K562 (cell line): ENCODE results near the gene MBD6. TPM values are rescaled to one million over a fixed set of nuclear protein-coding genes. Genes with fewer than 3 reads are reported as not detected.

Experiments used
- ATAC-seq: fragments of 200-7000 bp; cut with Tn5 transposase; 3 replicates; pipeline ENCODE4 v1.9.1; 2020; ENCODE audit warnings: moderate library complexity
- BruUV-seq: library from RNA; stranded (reverse); fragments of 400-500 nt; replicated peaks from 2 replicates; lab custom pipeline; 2021; lab: Mats Ljungman, UMichigan
- CTCF ChIA-PET: fragments of 300-600 bp; formaldehyde crosslinking; extraction: SDS; loops from one replicate; lab custom pipeline; 2021; ENCODE audit warnings: low intra/inter-chr PET ratio; lab: Yijun Ruan, JAX
- POLR2A ChIA-PET: fragments of 300-600, 350-650 bp; sonication (Branson Sonifier 250); formaldehyde crosslinking; extraction: SDS; loops from one replicate; lab custom pipeline; 2021; ENCODE audit warnings: antibody characterized with exemption, inconsistent platforms; lab: Yijun Ruan, JAX
- DNase-seq, 4 experiments: peaks; one replicate each; pipeline versions ENCODE4 v3.0.0 to v3.0.0-alpha.2; 2011 to 2018; ENCODE audit warnings: low spot score in 3 of 4, mixed read lengths in 3 of 4; ENCODE audit errors: extremely low read depth in 1 of 4
- FAIRE-seq: peaks from 2 replicates; lab custom pipeline; 2011; peaks lifted over from hg19 to GRCh38; lab: Jason Lieb, UNC
- H2AFZ ChIP-seq: 2 replicates; pipeline ENCODE4 v1.6.0; 2011; ENCODE audit warnings: low read depth, low read length, control low read depth, inconsistent platforms
- H3K27ac ChIP-seq: fragments of 200-600 bp; 3 replicates; pipeline ENCODE4 v1.8.0; 2011; ENCODE audit warnings: low read depth, mild to moderate bottlenecking, control low read depth, inconsistent platforms, low read length, moderate library complexity, mixed read lengths; ENCODE audit errors: extremely low read depth
- H3K27me3 ChIP-seq, 2 experiments: fragments of 300-600 bp in 1 of 2; 2 replicates in 1 of 2; 3 replicates in 1 of 2; pipeline versions ENCODE4 v1.6.0 to v1.8.0; 2011; ENCODE audit warnings: inconsistent platforms in 2 of 2, low read length in 2 of 2, mild to moderate bottlenecking in 1 of 2, mixed read lengths in 1 of 2, moderate library complexity in 1 of 2; ENCODE audit not compliant: control insufficient read depth in 2 of 2, insufficient read depth in 2 of 2
- H3K36me3 ChIP-seq: fragments of 300-600 bp; 3 replicates; pipeline ENCODE4 v1.8.0; 2011; ENCODE audit warnings: mild to moderate bottlenecking, low read length, inconsistent platforms; ENCODE audit not compliant: control insufficient read depth, insufficient read depth
- H3K4me1 ChIP-seq, 2 experiments: fragments of 200-600 bp in 1 of 2; replicated peaks in 1 of 2; 2 replicates in 1 of 2; 3 replicates in 1 of 2; pipeline versions ENCODE4 v1.5.1 to v1.8.0; 2011; ENCODE audit warnings: inconsistent platforms in 2 of 2, low read length in 2 of 2, mild to moderate bottlenecking in 1 of 2, mixed read lengths in 1 of 2, moderate library complexity in 1 of 2; ENCODE audit not compliant: control insufficient read depth in 2 of 2, insufficient read depth in 2 of 2
- H3K4me2 ChIP-seq: 2 replicates; pipeline ENCODE4 v1.6.1; 2011; ENCODE audit warnings: low read length, control low read depth, inconsistent platforms, mixed read lengths; ENCODE audit not compliant: insufficient read depth
- H3K4me3 ChIP-seq: fragments of 200-600 bp; sonication (generic), shearing (Covaris generic); 2 replicates; pipeline ENCODE4 v1.5.1; 2016; ENCODE audit warnings: control low read depth, inconsistent platforms
- H3K79me2 ChIP-seq: fragments of 200-600 bp; 3 replicates; pipeline ENCODE4 v1.8.0; 2011; ENCODE audit warnings: low read length, inconsistent platforms; ENCODE audit not compliant: control insufficient read depth, insufficient read depth
- H3K9ac ChIP-seq, 2 experiments: 2 replicates each; pipeline versions ENCODE4 v1.6.0 to v1.6.1; 2011; ENCODE audit warnings: low read depth in 2 of 2, low read length in 2 of 2, control low read depth in 1 of 2, inconsistent platforms in 1 of 2, mild to moderate bottlenecking in 1 of 2, mixed read lengths in 1 of 2; ENCODE audit not compliant: insufficient read depth in 1 of 2
- H3K9me1 ChIP-seq: one replicate; pipeline ENCODE4 v1.6.0; 2011; ENCODE audit warnings: inconsistent platforms, mild to moderate bottlenecking, low read length, moderate library complexity; ENCODE audit not compliant: control insufficient read depth, insufficient read depth
- H3K9me3 ChIP-seq: replicated peaks from 2 replicates; pipeline ENCODE4 v1.5.1; 2011; ENCODE audit warnings: low read depth, low read length, inconsistent platforms; ENCODE audit not compliant: control insufficient read depth, insufficient read depth
- H4K20me1 ChIP-seq: replicated peaks from 2 replicates; pipeline ENCODE4 v1.6.1; 2011; ENCODE audit warnings: low read length, inconsistent platforms, mixed read lengths; ENCODE audit not compliant: control insufficient read depth, insufficient read depth
- ATF6 ChIP-seq: sonication (generic); formaldehyde crosslinking; IDR thresholded peaks from 2 replicates; pipeline ENCODE4 v1.4.0; 2020; ENCODE audit warnings: mild to moderate bottlenecking, missing genetic modification reagents
- PATZ1 ChIP-seq: fragments of 250-450 bp; sonication (Bioruptor Pico); IDR thresholded peaks from 2 replicates; pipeline ENCODE4 v1.5.0; 2020; ENCODE audit warnings: mild to moderate bottlenecking, borderline replicate concordance
- PHF8 ChIP-seq: fragments of 200-600 bp; sonication (generic); IDR thresholded peaks from 2 replicates; pipeline ENCODE4 v1.6.1; 2012; ENCODE audit warnings: mixed run types, mild to moderate bottlenecking, inconsistent platforms, low read length, moderate library complexity, borderline replicate concordance
- ZNF316 ChIP-seq: fragments of 450-650 bp; IDR thresholded peaks from 2 replicates; pipeline ENCODE4 v1.6.1; 2016
- ZNF592 ChIP-seq: fragments of 450-650 bp; IDR thresholded peaks from 2 replicates; pipeline ENCODE4 v1.6.1; 2017; ENCODE audit warnings: antibody characterized with exemption, mild to moderate bottlenecking
- WGBS: fragments of 100-300 bp; shearing (Covaris generic); methylation state at CpG from one replicate; pipeline ENCODE4 v1.1.6; 2016; ENCODE audit warnings: low coverage, mixed read lengths; ENCODE audit not compliant: insufficient coverage; ENCODE audit errors: missing lambda C conversion rate; 5-methylcytosine and 5-hydroxymethylcytosine counted together
- in situ Hi-C: fragments of 300-500 bp; cut with MboI; formaldehyde crosslinking; loops from 4 replicates; pipeline ENCODE4 v1.15.0; 2018; ENCODE audit warnings: inconsistent platforms, mixed read lengths
- intact Hi-C: fragments of 100-400 bp; cut with micrococcal nuclease; formaldehyde crosslinking; loops from 2 replicates; pipeline ENCODE4 v1.14.2; 2022
- polyA plus RNA-seq, 8 experiments: library from polyadenylated mRNA; depleted of rRNA in 4 of 8; stranded (reverse) in 5 of 8; unstranded in 3 of 8; fragments of >200 nt; fragmentation: Nextera tagmentation in 2 of 8; fragmentation: Illumina TruSeq in 1 of 8; extraction: Ambion mirVana in 2 of 8; extraction: Trizol in 1 of 8; gene quantifications; 2 replicates each; pipeline versions ENCODE4 v1.2.1 to v1.2.3, GENCODE V29; 2011 to 2014; ENCODE audit warnings: inconsistent platforms in 1 of 8, missing spikeins in 1 of 8
- total RNA-seq, 7 experiments: library from RNA; depleted of rRNA in 6 of 7; stranded (reverse); fragments of >200 nt in 6 of 7; fragmentation: Illumina TruSeq in 2 of 7; extraction: Trizol in 2 of 7; gene quantifications; 2 replicates each; pipeline versions ENCODE4 v1.2.1 to v1.2.3, GENCODE V29; 2011 to 2021; ENCODE audit warnings: low replicate concordance in 1 of 7

MBD6 gene
- total and polyA plus RNA-seq, 9 of the 15 experiments (the other 6 are each of a cell fraction or from before 2014, with no cell fraction given), result 2.0 to 54.8 (median 3.8) TPM

- peak; percentile 9; the same call in 1 of the 2 replicates for TF ChIP-seq ZNF592
These were observed 30.9 kb downstream of the MBD6 start (continued) for GRCh38 chr12:57553343-57554202.

- Histone ChIP-seq H4K20me1 (no peaks in the 10 kb centered on the region), H3K4me3 (no peak overlapping the region), H2AFZ (no peak overlapping the region), H3K27ac (no peak overlapping the region; the same call in 2 of the 3 replicates), H3K4me1 (peaks cover 49 to 55% of the 10 kb centered on the region in 2 experiments), H3K9me1 (no peaks in the 10 kb centered on the region), H3K79me2 (peaks cover 67% of the 10 kb centered on the region), H3K4me2 (peak overlapping the region; percentile 89; the same call in 1 of the 2 replicates), H3K9me3 (no peaks in the 10 kb centered on the region), H3K9ac (peak overlapping the region in 1 of 2 experiments; percentile 72; a peak in 1 of 4 replicates), H3K27me3 (no peaks in the 10 kb centered on the region), H3K36me3 (peaks cover 17% of the 10 kb centered on the region)
- ChIA-PET POLR2A (interaction anchor here (1.4 to 4.2 kb wide), 4 partner anchors 8 to 36 kb away, joined by 3 to 38 read pairs (median 10); partner anchors contain the start of gene DDIT3), CTCF (no interaction called here)
- FAIRE-seq, result no peak
- WGBS, result 100% methylated on average over 1 of the region's 2 CpGs
- TF ChIP-seq PATZ1 (CRISPR knock-in tag), result no peak
- TF ChIP-seq ATF6 (CRISPR knock-in tag), result 0 out of 2 replicates have a peak, but pooled peaks have one; percentile 27
- TF ChIP-seq ZNF316, result 0 out of 2 replicates have a peak, but pooled peaks have one; percentile 6
- TF ChIP-seq PHF8, result no peak
- no TSS peak for BruUV-seq
- no peak for DNase-seq
- intact Hi-C loops (no loop called here), in situ Hi-C loops (no loop called here)
- ATAC-seq, result no peak
These were observed 31.8 kb downstream of the MBD6 start for GRCh38 chr12:57554453-57554852.
